Measurements from ENCODE around the gene DLL1. TPM values are rescaled to one million over a fixed set of nuclear protein-coding genes. Genes with fewer than 3 reads are reported as not detected.

DLL1 gene
- total and polyA plus RNA-seq, 9 of the 15 experiments (the other 6 are each of a cell fraction or from before 2014, with no cell fraction given): not detected

DNA sequence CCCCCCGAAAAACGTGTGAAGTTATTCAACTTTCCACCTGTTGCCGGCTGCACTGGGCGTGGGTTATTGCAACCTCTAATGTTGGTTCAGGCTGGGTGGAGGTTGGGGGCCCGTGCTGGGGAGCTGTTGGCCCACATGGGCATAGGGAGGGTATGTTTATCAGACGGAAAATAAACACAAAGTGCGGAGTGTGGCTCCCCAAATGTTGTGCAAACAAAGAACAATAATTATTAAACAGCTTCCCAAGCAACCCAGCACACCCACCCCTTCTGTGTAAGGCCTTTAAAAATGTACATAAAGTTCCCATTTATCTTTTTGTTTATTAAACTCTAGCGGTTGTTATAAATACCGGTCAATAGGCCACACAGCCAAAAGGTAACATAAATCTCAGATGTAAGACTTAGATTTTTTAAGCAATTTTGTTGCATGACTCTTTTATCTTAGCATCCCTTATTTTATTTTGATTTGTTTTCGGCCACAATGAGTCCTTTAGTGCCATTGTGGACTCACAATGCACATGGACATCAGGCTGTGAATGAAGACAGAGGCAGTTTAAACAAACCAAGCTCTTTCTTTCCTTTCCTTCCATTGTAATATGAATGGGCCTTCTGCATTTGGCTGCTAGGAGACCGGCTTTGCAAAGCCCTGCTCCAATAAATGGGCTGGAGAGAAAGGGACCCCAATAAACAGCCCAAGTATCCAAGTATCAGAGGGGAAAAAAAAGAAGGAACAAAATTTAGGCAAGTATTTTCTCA, 6.9 kb upstream of the DLL1 start (continued):
- TF ChIP-seq ZHX1 (conservative IDR thresholded peaks at IDR 0.05; ENCODE audit: low read length): no peak
- no peak for TF ChIP-seq CBFA2T2 (conservative IDR thresholded peaks at IDR 0.05)
- no peak for TF ChIP-seq SNIP1 (IDR thresholded peaks at IDR 0.05; ENCODE audit: low read depth)
- TF ChIP-seq ZNF175 (CRISPR knock-in tag; IDR thresholded peaks at IDR 0.05; ENCODE audit: low read depth): no peak
- no peak for TF ChIP-seq RBM25 (IDR thresholded peaks at IDR 0.05; ENCODE audit: low read depth, low read length, severe bottlenecking)
- TF ChIP-seq IRF9 (tag; IDR thresholded peaks at IDR 0.05): no peak
